Measurements from ENCODE around the gene SLC51A. TPM values are rescaled to one million over a fixed set of nuclear protein-coding genes. Genes with fewer than 3 reads are reported as not detected.
"Not testable (repeated sequence)": the region's sequence is repeated elsewhere in the genome, so short reads cannot be mapped to it uniquely, and the experiment has no call there.

The SLC51A gene
- total RNA-seq, 1 experiment from 2014 or later: 0.24 TPM

DNA sequence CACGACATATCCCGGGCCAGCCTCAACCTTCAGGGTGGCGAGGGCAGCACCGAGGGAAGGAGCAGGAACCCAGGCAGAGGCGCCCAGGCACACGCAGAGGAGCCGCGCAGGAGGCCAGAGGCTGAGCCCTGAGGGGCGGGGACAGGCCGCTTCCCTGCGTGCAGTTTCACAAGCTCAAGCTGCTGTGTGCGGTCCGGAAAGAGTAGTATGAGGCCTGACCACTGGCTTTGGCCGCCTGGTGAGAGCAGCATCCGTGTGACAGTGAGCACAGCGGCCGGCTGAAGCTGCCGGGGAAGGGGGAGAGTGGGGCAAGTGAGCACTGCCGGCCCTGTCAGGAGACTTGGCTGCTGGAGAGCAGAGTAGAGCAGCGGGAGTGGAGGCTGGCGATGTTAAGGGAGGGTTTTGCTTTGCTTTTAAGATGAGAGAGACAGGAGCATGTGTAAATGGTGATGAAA lies 13.8 kb upstream of the SLC51A start:
- Histone ChIP-seq H3K36me3 (replicated peaks; ENCODE audit: control insufficient read depth, insufficient read depth, low read length) (no peaks in the 10 kb centered on the region), H3K27me3 (ENCODE audit: control insufficient read depth, insufficient read depth, low read length) (peaks cover 9% of the 10 kb centered on the region), H3K4me3 (ENCODE audit: insufficient read depth, low read depth, low read length) (no peak overlapping the region)
- no peak for DNase-seq

- no peak overlapping the region for H3K4me3 ChIP-seq (ENCODE audit: insufficient read depth, low read depth, low read length)
- peaks cover 9% of the 10 kb centered on the region for H3K27me3 ChIP-seq (ENCODE audit: control insufficient read depth, insufficient read depth, low read length)
- no peak for DNase-seq
- H3K36me3 ChIP-seq (replicated peaks; ENCODE audit: control insufficient read depth, insufficient read depth, low read length): no peaks in the 10 kb centered on the region
Observed at GRCh38 chr3:196203846-196204245, 12.5 kb upstream of the SLC51A start.

- peak; percentile 33 for DNase-seq
- not testable (repeated sequence) for H3K36me3 ChIP-seq (replicated peaks; ENCODE audit: control insufficient read depth, insufficient read depth, low read length); H3K27me3 ChIP-seq (ENCODE audit: control insufficient read depth, insufficient read depth, low read length); H3K4me3 ChIP-seq (ENCODE audit: insufficient read depth, low read depth, low read length)
Observed at GRCh38 chr3:196205442-196206205, 10.7 kb upstream of the SLC51A start.

GRCh38 chr3:196207159-196207832 lies 9.0 kb upstream of the SLC51A start:
- peaks cover 9% of the 10 kb centered on the region for H3K27me3 ChIP-seq (ENCODE audit: control insufficient read depth, insufficient read depth, low read length)
- peak; percentile 96 for DNase-seq
- no peaks in the 10 kb centered on the region for H3K36me3 ChIP-seq (replicated peaks; ENCODE audit: control insufficient read depth, insufficient read depth, low read length)
- H3K4me3 ChIP-seq (ENCODE audit: insufficient read depth, low read depth, low read length): peak overlapping the region; percentile 72

- peaks cover 9% of the 10 kb centered on the region for H3K27me3 ChIP-seq (ENCODE audit: control insufficient read depth, insufficient read depth, low read length)
- no peaks in the 10 kb centered on the region for H3K36me3 ChIP-seq (replicated peaks; ENCODE audit: control insufficient read depth, insufficient read depth, low read length)
- peak; percentile 99 for DNase-seq
- peak overlapping the region; percentile 65 for H3K4me3 ChIP-seq (ENCODE audit: insufficient read depth, low read depth, low read length)
Observed at GRCh38 chr3:196207833-196208607, 8.3 kb upstream of the SLC51A start.

- peak; percentile 43 for DNase-seq
- Histone ChIP-seq H3K36me3 (replicated peaks; ENCODE audit: control insufficient read depth, insufficient read depth, low read length) (no peaks in the 10 kb centered on the region), H3K4me3 (ENCODE audit: insufficient read depth, low read depth, low read length) (no peak overlapping the region), H3K27me3 (ENCODE audit: control insufficient read depth, insufficient read depth, low read length) (peaks cover 9% of the 10 kb centered on the region)
Observed at GRCh38 chr3:196208942-196209695, 7.2 kb upstream of the SLC51A start.

DNA sequence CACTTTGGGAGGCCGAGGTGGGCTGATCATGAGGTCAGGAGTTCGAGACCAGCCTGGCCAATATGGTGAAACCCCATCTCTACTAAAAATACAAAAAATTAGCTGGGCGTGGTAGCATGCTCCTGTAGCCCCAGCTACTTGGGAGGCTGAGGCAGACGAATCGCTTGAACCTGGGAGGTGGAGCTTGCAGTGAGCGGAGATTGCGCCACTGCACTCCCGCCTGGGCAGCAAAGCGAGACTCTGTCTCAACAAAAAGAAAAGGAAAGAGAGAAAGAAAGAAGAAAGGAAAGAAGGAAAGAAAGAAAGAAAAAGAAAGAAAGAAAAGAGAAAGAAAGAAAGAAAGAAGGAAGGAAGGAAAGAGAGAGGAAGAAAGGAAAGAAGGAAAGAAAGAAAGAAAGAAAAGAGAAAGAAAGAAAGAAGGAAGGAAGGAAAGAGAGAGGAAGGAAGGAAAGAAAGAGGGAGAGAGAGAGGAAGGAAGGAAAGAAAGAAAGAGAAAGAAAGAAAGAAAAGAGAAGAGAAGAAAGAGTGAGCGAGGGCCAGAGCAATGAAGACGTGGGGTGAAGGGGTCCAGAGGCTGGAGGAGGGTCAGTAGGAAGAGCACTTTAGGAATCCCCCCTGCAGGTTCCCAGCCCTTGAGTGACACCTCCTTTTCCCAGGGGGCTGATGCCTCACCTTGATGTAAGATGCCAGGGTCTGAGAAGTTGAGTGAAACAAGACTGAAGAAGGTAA lies 6.2 kb upstream of the SLC51A start:
- H3K27me3 ChIP-seq (ENCODE audit: control insufficient read depth, insufficient read depth, low read length); H3K36me3 ChIP-seq (replicated peaks; ENCODE audit: control insufficient read depth, insufficient read depth, low read length); H3K4me3 ChIP-seq (ENCODE audit: insufficient read depth, low read depth, low read length): not testable (repeated sequence)
- peak; percentile 38 for DNase-seq

- Histone ChIP-seq H3K36me3 (replicated peaks; ENCODE audit: control insufficient read depth, insufficient read depth, low read length) (no peaks in the 10 kb centered on the region), H3K4me3 (ENCODE audit: insufficient read depth, low read depth, low read length) (no peak within 1 kb of the TSS), H3K27me3 (ENCODE audit: control insufficient read depth, insufficient read depth, low read length) (peaks cover 9% of the 10 kb centered on the region)
- peak; percentile 57 for DNase-seq
Observed at GRCh38 chr3:196210673-196211556, 5.4 kb upstream of the SLC51A start, which contains the start of gene ZDHHC19. TSS of gene ZDHHC19 (minus strand) at chr3:196211400. CDS start at chr3:196211315, 85 bp downstream.

DNA sequence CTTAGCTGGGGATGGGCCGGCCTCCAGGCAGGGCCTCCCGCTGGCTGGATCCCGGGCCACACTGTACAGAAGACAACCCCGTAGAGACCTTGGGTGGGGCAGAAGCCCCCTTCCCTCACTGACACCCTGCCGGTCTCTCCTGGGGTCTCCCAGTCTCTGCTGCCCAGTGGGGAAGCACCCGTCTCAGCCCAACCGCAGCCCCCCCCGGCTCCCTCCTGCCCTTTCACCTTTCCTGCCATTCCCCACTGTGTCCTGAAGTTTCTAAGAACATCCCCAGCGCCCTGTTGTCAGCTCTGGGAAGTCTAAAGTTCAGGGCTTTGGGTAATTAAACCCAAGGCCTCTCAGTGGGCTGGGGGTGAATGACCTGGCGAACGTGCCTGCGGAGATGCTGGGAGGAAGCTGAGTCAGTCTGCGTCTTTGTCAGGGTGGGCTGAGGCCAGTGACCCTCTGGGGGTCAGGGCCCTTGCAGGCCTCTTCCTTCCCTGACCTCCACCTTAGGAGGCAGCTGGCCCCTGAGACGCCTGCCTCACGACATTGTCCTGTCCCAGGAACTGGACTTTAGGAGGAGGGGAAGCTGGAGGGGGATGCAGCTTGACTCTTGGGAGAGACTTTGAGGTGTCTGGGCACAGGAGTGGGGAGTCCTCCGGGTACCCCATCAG lies 1.4 kb upstream of the SLC51A start:
- peak; percentile 42 for DNase-seq
- Histone ChIP-seq H3K4me3 (ENCODE audit: insufficient read depth, low read depth, low read length) (no peak overlapping the region), H3K27me3 (ENCODE audit: control insufficient read depth, insufficient read depth, low read length) (no peaks in the 10 kb centered on the region), H3K36me3 (replicated peaks; ENCODE audit: control insufficient read depth, insufficient read depth, low read length) (no peaks in the 10 kb centered on the region)

GRCh38 chr3:196215493-196216020 lies 777 bp upstream of the SLC51A start:
- no peak for DNase-seq
- H3K36me3 ChIP-seq (replicated peaks; ENCODE audit: control insufficient read depth, insufficient read depth, low read length): no peaks in the 10 kb centered on the region
- no peaks in the 10 kb centered on the region for H3K27me3 ChIP-seq (ENCODE audit: control insufficient read depth, insufficient read depth, low read length)
- no peak overlapping the region for H3K4me3 ChIP-seq (ENCODE audit: insufficient read depth, low read depth, low read length)

DNA sequence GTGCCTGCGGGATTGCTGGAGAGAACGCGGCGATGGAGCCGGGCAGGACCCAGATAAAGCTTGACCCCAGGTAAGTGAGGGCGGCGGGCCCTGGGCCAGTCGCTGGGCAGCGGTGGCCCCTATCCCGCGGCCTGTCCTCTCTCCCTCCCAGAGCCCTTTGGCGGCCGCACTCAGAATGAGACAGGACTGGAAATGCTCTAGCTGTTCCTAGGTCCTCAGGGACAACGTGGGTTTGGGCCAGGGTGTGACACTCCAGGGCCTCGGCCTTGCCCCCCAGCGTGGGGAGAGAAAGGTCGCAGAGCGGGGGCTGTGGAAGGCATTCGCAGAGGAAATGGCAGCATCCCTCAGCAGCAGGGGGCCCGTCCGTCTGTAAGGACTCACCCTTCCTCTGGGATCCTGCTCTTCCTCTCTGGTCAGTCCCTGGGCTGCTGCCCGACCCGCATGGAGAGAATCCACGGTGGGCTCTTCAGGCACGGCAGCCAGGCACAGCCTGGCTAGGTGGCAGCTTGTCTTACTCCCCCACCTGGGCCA lies 412 bp downstream of the SLC51A start:
- no peaks in the 10 kb centered on the region for H3K27me3 ChIP-seq (ENCODE audit: control insufficient read depth, insufficient read depth, low read length)
- peak overlapping the region; percentile 33; the same call in 1 of the 2 replicates for H3K4me3 ChIP-seq (ENCODE audit: insufficient read depth, low read depth, low read length)
- no peaks in the 10 kb centered on the region for H3K36me3 ChIP-seq (replicated peaks; ENCODE audit: control insufficient read depth, insufficient read depth, low read length)
- DNase-seq: peak; percentile 83

Measured in H7 (cell line).